HG03159 (cell line): ENCODE data around the gene EPB41L4B.
"Not testable (repeated sequence)": the region's sequence is repeated elsewhere in the genome, so short reads cannot be mapped to it uniquely, and the experiment has no call there.

ENCODE experiments used
- ATAC-seq: cut with Tn5 transposase; IDR thresholded peaks from one replicate; pipeline ENCODE4 v1.9.1; 2021; ENCODE audit warnings: mild to moderate bottlenecking, moderate library complexity; ENCODE audit not compliant: unreplicated experiment

EPB41L4B gene

DNA sequence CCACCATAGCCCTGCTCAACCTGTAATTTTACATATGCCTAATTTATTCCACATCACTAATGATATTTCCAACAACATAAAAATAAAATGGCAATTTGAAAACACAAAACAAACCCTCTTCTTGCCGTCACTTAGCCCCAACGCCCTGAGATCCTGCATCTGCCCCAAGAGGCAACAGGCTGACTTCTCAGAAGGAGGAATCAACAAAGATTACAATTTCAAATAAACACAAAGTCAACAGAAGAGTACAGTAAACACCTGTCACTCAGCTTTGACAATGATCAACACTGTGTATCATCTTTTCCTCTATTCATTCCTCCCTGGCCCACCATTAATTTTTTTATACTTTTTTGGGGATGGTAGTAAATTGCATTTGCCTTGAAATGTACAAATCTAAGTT lies 19.8 kb downstream of the EPB41L4B start:
- ATAC-seq, result no peak

GRCh38 chr9:109299891-109300290 lies 21.0 kb downstream of the EPB41L4B start:
- no peak for ATAC-seq

DNA sequence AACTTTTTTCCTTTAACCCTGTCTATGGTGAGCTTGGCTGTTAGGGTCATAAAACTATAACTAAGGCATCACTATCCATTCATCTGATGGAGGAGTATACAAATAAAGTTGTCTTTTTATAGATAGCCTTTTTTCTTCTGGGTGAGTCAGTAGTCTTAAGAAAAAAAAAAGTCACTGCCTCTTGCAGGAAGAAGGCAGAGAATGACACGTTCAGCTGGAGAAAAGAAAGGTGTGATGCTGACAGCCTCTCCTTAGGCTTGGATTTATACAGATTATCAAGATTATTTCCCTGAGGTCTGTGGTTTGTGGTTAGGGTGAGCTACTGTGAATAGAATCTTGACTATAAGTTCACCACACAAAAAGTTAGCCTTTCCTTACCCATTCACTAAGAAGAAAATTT lies 23.0 kb downstream of the EPB41L4B start:
- ATAC-seq, result no peak

DNA sequence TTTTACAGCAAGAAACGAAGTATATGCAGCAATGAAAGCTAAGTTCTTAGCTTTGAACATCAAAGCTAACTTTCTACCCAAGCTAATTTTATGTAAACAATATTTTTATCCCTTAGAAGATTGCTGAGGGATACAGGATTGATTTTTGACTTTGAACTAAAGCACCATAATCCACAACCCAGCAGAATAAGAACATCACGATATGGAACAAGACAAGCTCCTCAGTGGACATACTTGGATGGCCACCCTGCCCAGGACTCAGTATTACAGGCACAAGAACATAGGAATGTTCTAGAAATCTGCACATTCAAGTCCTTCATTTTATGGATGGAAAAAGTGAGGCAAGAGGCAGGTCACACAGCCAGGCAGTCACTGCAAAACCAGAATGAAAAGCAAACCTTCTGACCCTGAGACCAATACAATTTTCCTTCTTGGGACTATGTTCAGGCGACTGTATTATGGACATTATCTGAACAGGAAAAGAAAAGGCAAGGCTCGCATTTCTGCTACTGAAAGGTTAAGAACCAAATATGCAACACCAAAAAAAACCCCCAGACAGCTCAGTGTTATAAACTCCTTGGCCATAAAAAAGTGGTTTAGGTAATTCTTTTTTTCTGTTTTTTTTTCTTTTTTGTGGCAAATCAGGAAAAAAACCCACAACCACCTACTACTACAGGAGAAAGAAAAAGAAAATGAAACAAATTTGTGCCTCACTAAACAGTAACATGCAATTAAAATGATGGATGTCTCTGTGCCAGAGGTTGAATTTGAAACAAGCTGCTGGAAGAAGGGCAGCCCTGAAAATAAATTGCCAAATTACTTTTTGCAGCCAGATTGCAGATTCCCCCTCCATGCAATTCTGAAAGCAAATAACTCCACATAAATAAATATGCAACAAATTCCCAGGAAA lies 25.4 kb downstream of the EPB41L4B start:
- ATAC-seq, result no peak

- no peak for ATAC-seq
These were observed 30.5 kb downstream of the EPB41L4B start for GRCh38 chr9:109290385-109290784.

GRCh38 chr9:109289931-109290330 lies 30.9 kb downstream of the EPB41L4B start:
- ATAC-seq, result no peak

- ATAC-seq, result no peak
These were observed 31.7 kb downstream of the EPB41L4B start for GRCh38 chr9:109289186-109289585.

GRCh38 chr9:109286981-109287380 lies 33.9 kb downstream of the EPB41L4B start:
- no peak for ATAC-seq

DNA sequence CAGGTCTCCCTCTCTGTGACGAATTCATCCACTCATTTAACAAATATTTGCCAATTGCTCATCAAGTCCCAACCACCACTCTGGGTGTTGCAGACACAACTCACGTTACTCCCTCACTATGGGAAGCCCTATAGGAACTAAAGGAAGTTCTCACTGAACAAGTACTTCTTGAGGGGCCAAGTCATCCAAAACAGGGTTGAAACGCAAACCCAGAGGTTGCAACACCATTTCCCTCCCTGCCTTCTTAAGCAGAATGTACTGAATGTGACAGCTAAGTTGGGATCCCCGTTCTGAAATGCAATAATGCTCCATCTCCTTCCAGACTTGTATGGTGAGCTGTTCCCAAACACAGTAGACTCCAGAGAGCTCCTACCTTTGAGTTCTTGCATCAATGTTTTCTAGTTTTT lies 34.3 kb downstream of the EPB41L4B start:
- no peak for ATAC-seq

DNA sequence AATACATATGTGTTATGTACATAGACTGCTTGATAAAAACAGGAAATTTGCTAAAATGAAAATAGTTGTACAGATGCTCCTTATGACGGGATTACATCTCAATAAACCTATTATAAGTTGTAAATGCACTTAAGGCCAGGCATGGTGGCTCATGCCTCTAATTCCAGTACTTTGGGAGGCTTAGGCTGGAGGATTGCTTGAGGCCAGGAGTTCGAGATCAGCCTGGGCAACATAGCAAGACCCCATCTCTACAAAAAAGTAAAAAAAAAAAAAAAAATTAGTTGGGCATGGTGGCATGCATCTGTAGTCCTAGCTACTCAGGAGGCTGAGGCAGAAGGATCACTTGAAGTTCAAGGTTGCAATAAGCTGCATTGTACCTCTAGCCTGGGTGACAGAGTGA lies 37.2 kb downstream of the EPB41L4B start:
- not testable (repeated sequence) for ATAC-seq

- ATAC-seq, result no peak
These were observed 37.8 kb downstream of the EPB41L4B start for GRCh38 chr9:109283012-109283411.

DNA sequence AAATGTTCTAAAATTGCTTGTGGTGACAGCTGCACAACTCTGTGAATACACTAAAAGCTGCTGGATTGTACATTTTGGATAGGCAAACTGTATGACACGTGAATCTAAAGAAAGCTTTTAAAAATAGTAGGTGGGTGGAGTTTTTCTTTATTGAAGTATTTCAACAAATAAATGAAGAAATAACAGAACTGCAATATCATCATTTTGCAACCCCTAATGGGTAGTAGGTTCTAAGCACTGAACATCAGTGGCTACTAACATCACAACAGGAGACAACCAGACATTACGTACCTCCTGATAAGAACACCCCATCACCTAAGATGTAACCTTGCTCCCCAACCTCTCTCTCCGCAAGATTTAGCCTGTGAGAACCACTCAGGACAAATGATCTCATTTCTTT lies 38.6 kb downstream of the EPB41L4B start:
- no peak for ATAC-seq

GRCh38 chr9:109281518-109281917 lies 39.3 kb downstream of the EPB41L4B start:
- ATAC-seq, result no peak

DNA sequence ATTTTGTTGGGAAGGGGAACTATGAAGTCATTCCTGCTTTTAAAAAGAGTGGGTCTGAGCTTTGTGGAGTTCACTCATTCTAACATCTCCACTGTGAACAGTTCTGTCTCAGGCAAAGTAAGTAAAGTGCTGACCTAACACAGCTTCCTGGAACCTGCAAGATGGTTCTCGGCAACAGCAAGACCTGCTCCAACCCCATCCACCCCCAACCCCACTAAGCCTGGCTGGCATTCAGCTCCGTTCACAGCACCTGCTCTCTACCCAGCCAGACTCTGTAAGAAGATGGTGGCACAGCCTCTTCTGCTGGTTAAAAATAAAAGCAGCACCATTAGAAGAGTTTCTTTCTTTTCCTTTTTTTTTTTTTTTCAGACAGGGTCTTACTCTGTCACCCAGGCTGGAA lies 42.0 kb downstream of the EPB41L4B start:
- no peak for ATAC-seq

GRCh38 chr9:109278216-109278615 lies 42.6 kb downstream of the EPB41L4B start:
- ATAC-seq, result no peak

DNA sequence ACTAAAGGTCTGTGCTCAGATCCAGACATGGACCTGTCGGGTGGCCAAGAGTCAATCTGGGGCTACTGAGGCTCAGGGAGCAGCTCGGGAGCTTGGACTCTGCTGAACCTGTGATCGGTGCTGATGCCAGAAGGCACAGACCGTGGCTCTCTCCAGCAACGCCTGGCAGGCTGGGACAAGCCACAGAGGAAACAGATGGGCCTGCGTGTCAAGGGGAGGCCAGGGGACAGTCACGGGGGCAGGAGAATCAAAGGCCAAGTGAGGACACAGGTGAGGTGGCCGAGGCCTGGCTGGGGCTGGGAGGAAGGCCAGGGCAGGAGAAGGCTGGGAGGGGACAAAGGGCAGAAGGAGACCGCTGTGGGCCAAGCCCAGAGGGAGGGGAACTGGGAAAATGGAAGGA lies 43.4 kb downstream of the EPB41L4B start:
- ATAC-seq, result no peak

DNA sequence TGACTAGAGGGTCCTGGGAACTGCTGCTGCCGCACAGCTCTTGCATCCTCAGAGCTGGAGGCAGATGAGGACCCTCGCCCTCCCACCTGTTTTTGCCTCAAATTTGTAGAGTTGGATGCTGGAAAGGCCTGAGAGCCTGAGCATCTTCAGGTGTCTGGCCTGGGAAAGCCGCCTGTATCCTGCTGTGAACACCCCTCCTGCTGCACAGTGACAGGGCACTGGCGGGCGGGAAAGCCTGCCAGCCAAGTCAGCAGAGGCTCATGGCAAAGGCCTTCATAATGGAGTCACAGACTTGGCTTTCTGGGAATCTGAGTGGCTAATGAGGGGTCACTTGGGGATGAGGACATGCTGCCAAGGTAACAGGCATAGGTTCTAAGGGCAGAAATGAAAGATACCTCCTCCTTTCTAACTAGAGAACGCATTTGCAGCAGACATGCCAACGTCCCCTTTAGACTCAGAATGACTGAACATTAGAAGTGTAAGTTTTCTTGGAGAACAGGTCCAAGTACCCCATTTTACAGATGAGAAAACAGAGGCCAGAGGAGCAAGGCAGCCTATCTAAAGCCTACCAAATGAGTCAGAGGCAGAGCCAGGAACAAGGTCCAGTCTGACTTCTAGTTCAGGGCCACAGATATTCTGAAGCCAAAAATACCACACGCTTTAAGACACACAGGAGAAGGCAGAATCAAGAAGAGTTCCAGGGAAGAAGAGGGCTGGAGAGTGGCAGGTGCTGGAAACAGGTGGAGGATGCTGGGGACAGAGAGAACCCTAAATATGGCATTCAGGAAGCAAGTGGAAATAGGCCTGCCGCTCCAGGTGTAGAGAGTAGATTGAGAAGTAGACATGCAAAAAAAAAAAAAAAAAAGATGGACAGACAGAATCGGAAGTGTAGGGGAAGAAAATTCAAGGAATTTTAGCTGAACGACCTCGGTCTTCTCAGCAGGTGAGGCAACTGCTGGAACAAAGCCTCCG lies 44.1 kb downstream of the EPB41L4B start:
- no peak for ATAC-seq

GRCh38 chr9:109274884-109275730 lies 45.8 kb downstream of the EPB41L4B start:
- no peak for ATAC-seq

DNA sequence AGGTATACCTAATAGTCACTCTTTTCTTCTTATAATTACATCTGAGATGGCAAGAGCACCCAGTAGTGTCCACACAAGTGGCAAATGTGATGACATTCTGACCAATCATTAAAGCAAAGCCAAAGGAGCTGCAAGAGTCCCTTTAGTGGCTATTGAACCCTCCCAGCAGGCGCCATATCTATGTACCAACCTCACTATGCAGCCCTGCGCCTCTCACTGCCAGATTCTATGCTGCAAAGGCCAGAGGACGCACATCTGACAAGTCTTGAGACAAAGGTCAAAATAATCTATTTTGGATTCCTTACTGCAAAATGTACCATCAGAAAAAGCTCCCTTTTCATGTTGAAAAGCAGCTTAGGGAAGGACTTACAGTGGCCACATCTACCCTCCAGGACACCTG lies 47.0 kb downstream of the EPB41L4B start:
- ATAC-seq, result no peak

DNA sequence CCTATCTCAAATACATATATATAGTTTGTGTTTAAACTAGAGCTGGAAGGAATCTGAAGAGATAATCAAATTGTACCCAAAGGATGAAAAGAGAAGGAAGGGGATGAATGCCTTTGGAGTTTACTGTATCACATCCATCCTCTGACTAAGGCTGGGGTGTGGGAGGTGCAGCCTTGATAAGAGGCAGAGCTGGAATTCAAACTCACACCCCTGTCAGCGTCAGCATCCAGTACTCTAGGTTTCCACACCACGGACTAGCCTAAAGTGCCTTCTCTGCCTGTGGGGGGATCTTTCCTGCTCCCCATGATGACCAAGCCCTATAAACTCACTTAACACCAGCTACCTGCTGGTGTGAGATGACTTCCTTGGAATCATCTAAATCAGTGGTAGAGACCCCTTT lies 48.1 kb downstream of the EPB41L4B start:
- ATAC-seq, result no peak

GRCh38 chr9:109272045-109272444 lies 48.8 kb downstream of the EPB41L4B start:
- no peak for ATAC-seq
